A673 (cell line): ENCODE measurements around the gene H6PD.

Experiments used
- EZH2 ChIP-seq: fragments of 200-600 bp; sonication (generic); IDR thresholded peaks from 2 replicates; pipeline ENCODE4 v1.6.1; 2017; ENCODE audit warnings: borderline replicate concordance, low read depth, mild to moderate bottlenecking, mixed read lengths, antibody characterized with exemption, low read length; ENCODE audit not compliant: poor library complexity, severe bottlenecking
- TF ChIP-seq, protein P1 (sequence below): fragments of 300-800, 200-600 bp; sonication (generic); conservative IDR thresholded peaks from 2 replicates; pipeline ENCODE4 v1.5.1; 2017; ENCODE audit warnings: low read depth, mild to moderate bottlenecking, antibody characterized with exemption, low read length, moderate library complexity, mixed read lengths

- TF ChIP-seq, protein P1, sequence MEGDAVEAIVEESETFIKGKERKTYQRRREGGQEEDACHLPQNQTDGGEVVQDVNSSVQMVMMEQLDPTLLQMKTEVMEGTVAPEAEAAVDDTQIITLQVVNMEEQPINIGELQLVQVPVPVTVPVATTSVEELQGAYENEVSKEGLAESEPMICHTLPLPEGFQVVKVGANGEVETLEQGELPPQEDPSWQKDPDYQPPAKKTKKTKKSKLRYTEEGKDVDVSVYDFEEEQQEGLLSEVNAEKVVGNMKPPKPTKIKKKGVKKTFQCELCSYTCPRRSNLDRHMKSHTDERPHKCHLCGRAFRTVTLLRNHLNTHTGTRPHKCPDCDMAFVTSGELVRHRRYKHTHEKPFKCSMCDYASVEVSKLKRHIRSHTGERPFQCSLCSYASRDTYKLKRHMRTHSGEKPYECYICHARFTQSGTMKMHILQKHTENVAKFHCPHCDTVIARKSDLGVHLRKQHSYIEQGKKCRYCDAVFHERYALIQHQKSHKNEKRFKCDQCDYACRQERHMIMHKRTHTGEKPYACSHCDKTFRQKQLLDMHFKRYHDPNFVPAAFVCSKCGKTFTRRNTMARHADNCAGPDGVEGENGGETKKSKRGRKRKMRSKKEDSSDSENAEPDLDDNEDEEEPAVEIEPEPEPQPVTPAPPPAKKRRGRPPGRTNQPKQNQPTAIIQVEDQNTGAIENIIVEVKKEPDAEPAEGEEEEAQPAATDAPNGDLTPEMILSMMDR = no peak
- no peak for TF ChIP-seq EZH2
These were observed 11.1 kb downstream of the H6PD start for GRCh38 chr1:9245661-9246060.
